ENCODE data around the gene TRIP13.

- TF ChIP-seq POLR2A (IDR thresholded peaks at IDR 0.05) (no peak), CTCF (IDR thresholded peaks at IDR 0.05) (no peak)
These were observed 29.4 kb upstream of the TRIP13 start for GRCh38 chr5:863244-863805.
